Activated CD8-positive, alpha-beta memory T cell treated with anti-CD3 and anti-CD28 coated beads, Interleukin-2, amount 10 ng/mL, durations not matched to agents 7 days and 5 days (primary cell): ENCODE measurements around the gene ZDHHC17. TPM values are rescaled to one million over a fixed set of nuclear protein-coding genes. Genes with fewer than 3 reads are reported as not detected.

Source experiments
- ATAC-seq: fragments of 150-1000 bp; cut with Tn5 transposase; one replicate; pipeline ENCODE4 v1.10.0; 2021; ENCODE audit warnings: moderate library complexity
- CTCF ChIA-PET: fragments of 350-600 bp; sonication (Branson Sonifier 250); formaldehyde crosslinking; loops from one replicate; lab custom pipeline; 2021; ENCODE audit warnings: antibody characterized with exemption; lab: Charles Lee
- DNase-seq: peaks from one replicate; pipeline ENCODE4 v3.0.0-alpha.2; 2020
- H3K27ac Mint-ChIP-seq: one replicate; pipeline ENCODE4 v1.8.0; 2021; ENCODE audit warnings: mild to moderate bottlenecking, mixed read lengths
- H3K27me3 Mint-ChIP-seq: one replicate; pipeline ENCODE4 v1.8.0; 2021; ENCODE audit warnings: mixed read lengths
- H3K36me3 Mint-ChIP-seq: one replicate; pipeline ENCODE4 v1.8.0; 2021; ENCODE audit warnings: mild to moderate bottlenecking, mixed read lengths
- H3K4me1 Mint-ChIP-seq: one replicate; pipeline ENCODE4 v1.8.0; 2021; ENCODE audit warnings: mixed read lengths
- H3K4me3 Mint-ChIP-seq: one replicate; pipeline ENCODE4 v1.8.0; 2021; ENCODE audit warnings: mild to moderate bottlenecking, moderate library complexity, mixed read lengths
- H3K9me3 Mint-ChIP-seq: one replicate; pipeline ENCODE4 v1.8.0; 2022; ENCODE audit warnings: low read depth, mixed read lengths
- total RNA-seq, 2 experiments: library from RNA; stranded (reverse); gene quantifications; one replicate each; pipeline ENCODE4 v1.2.3, GENCODE V29; 2021

The ZDHHC17 gene
- total RNA-seq, 2 experiments from 2014 or later, result 19.9 to 25.9 TPM

DNA sequence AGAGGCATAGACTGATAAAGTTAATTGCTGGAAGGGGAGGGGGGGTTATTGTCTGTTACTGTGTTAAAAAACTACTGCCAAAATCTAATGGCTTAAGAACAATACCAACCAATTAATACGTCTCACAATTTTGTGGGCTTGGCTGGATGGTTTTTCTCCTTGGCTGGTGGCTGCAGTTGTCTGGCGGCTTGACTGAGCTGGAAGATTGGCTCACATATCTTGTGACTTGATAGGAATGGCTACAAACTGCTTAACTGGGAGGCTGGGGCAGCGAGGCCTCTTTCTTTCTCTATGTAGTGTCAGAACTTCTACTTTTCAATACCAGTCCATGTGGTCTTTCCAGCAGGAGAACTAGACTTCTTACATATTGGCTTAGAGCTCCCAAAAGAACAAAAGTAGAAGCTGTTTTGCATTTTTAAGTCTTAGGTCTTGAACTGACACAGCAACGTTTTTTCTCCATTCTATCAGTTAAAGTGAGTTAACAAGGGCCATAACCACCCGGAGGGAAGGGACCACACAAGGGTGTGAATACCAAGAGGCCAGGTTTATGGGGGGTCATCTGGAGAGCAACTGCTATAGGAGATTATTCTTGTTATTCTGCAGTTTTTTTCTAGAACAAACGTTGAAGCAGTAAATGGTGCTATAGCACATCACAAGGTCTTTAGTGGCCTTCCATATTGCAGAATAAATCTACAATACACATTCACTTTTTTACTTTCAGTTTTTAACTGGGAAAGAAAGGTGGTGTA lies 46.9 kb downstream of the ZDHHC17 start:
- no peak overlapping the region for H3K27ac Mint-ChIP-seq
- no peak overlapping the region for H3K4me3 Mint-ChIP-seq
- CTCF ChIA-PET, result no interaction called here
- ATAC-seq (no peak), DNase-seq (no peak)
- H3K27me3 Mint-ChIP-seq, result no peaks in the 10 kb centered on the region
- H3K36me3 Mint-ChIP-seq, result peaks cover 4% of the 10 kb centered on the region
- no peaks in the 10 kb centered on the region for H3K9me3 Mint-ChIP-seq
- H3K4me1 Mint-ChIP-seq, result no peaks in the 10 kb centered on the region

DNA sequence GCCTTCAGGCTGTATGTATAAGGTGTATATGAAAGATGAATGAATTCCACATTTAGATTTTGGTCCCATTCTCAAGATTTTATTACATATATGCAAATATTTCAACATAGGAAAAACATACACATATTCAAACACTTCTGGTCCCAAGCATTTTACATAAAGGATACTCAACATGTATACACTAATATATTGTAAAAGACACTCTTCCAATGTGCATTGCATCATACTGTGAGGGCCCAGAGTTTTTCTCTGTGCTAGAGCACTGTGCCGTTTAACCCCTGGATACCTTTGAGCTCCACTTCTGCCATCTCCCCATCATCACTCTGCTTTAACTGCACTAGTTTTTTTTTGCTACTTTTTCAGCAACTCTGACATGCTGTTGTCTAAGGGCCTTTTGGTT lies 48.1 kb downstream of the ZDHHC17 start:
- H3K4me3 Mint-ChIP-seq, result no peak overlapping the region
- H3K9me3 Mint-ChIP-seq, result no peaks in the 10 kb centered on the region
- CTCF ChIA-PET, result no interaction called here
- H3K36me3 Mint-ChIP-seq, result peaks cover 4% of the 10 kb centered on the region
- no peak overlapping the region for H3K27ac Mint-ChIP-seq
- no peaks in the 10 kb centered on the region for H3K4me1 Mint-ChIP-seq
- ATAC-seq, result no peak
- DNase-seq, result no peak
- H3K27me3 Mint-ChIP-seq, result no peaks in the 10 kb centered on the region

- CTCF ChIA-PET, result no interaction called here
- DNase-seq (no peak), ATAC-seq (no peak)
- H3K4me1 Mint-ChIP-seq, result no peaks in the 10 kb centered on the region
- H3K9me3 Mint-ChIP-seq, result no peaks in the 10 kb centered on the region
- H3K36me3 Mint-ChIP-seq, result peaks cover 2% of the 10 kb centered on the region
- no peak overlapping the region for H3K27ac Mint-ChIP-seq
- no peaks in the 10 kb centered on the region for H3K27me3 Mint-ChIP-seq
- H3K4me3 Mint-ChIP-seq, result no peak overlapping the region
Observed at GRCh38 chr12:76813265-76813664, 49.4 kb downstream of the ZDHHC17 start.

GRCh38 chr12:76813972-76814371 lies 50.1 kb downstream of the ZDHHC17 start:
- DNase-seq (no peak), ATAC-seq (no peak)
- H3K9me3 Mint-ChIP-seq, result no peaks in the 10 kb centered on the region
- peaks cover 2% of the 10 kb centered on the region for H3K36me3 Mint-ChIP-seq
- no peak overlapping the region for H3K27ac Mint-ChIP-seq
- CTCF ChIA-PET, result no interaction called here
- no peaks in the 10 kb centered on the region for H3K4me1 Mint-ChIP-seq
- H3K4me3 Mint-ChIP-seq, result no peak overlapping the region
- H3K27me3 Mint-ChIP-seq, result no peaks in the 10 kb centered on the region

GRCh38 chr12:76820888-76821482 lies 57.1 kb downstream of the ZDHHC17 start:
- H3K27ac Mint-ChIP-seq, result no peak overlapping the region
- no peak overlapping the region for H3K4me3 Mint-ChIP-seq
- H3K4me1 Mint-ChIP-seq, result no peaks in the 10 kb centered on the region
- no peak for ATAC-seq
- no peaks in the 10 kb centered on the region for H3K9me3 Mint-ChIP-seq
- H3K36me3 Mint-ChIP-seq, result peaks cover 3% of the 10 kb centered on the region
- DNase-seq, result no peak
- H3K27me3 Mint-ChIP-seq, result no peaks in the 10 kb centered on the region
- CTCF ChIA-PET, result interaction anchor here (1.0 to 1.7 kb wide), 3 partner anchors 12 to 243 kb away, joined by 3 to 4 read pairs (median 3); no protein-coding TSS in a partner anchor

DNA sequence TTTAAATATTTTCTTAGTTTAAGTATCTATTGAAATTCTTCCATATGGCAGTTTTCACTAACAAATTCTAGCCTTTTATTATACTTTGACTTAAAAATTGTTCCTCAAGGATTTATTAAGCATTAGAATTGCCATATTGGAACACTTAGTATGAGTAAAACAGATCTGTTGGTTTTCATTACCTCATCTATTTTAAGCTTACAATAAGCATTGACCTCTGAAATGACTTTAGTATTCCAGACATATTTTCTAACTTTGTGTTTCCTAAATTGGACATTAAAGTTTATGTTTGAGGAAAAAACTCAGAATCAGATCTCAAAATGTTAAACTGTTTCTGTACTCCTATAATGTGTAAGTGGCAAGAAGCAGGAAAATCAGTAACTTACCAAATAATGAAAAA lies 66.5 kb downstream of the ZDHHC17 start:
- Mint-ChIP-seq H3K4me3 (no peak overlapping the region), H3K27ac (no peak overlapping the region), H3K9me3 (peaks cover 3% of the 10 kb centered on the region), H3K4me1 (no peaks in the 10 kb centered on the region), H3K27me3 (no peaks in the 10 kb centered on the region), H3K36me3 (peaks cover 14% of the 10 kb centered on the region)
- ATAC-seq, result no peak
- no peak for DNase-seq
- CTCF ChIA-PET, result no interaction called here

GRCh38 chr12:76836633-76837032 lies 72.7 kb downstream of the ZDHHC17 start:
- Mint-ChIP-seq H3K36me3 (peaks cover 5% of the 10 kb centered on the region), H3K27ac (no peak overlapping the region), H3K4me3 (no peak overlapping the region), H3K4me1 (no peaks in the 10 kb centered on the region), H3K27me3 (no peaks in the 10 kb centered on the region), H3K9me3 (no peaks in the 10 kb centered on the region)
- DNase-seq (no peak), ATAC-seq (no peak)
- CTCF ChIA-PET, result interaction anchor here (0.8 kb wide), 1 partner anchor 12 kb away, joined by 3 read pairs; no protein-coding TSS in a partner anchor

- ATAC-seq (no peak), DNase-seq (no peak)
- CTCF ChIA-PET, result no interaction called here
- Mint-ChIP-seq H3K27me3 (no peaks in the 10 kb centered on the region), H3K27ac (no peak overlapping the region), H3K4me3 (no peak overlapping the region), H3K36me3 (peaks cover 14% of the 10 kb centered on the region), H3K4me1 (no peaks in the 10 kb centered on the region), H3K9me3 (no peaks in the 10 kb centered on the region)
Observed at GRCh38 chr12:76847260-76847659, 83.3 kb downstream of the ZDHHC17 start.

GRCh38 chr12:76848132-76848531 lies 84.2 kb downstream of the ZDHHC17 start:
- no peaks in the 10 kb centered on the region for H3K27me3 Mint-ChIP-seq
- H3K4me1 Mint-ChIP-seq, result no peaks in the 10 kb centered on the region
- DNase-seq, result no peak
- CTCF ChIA-PET, result interaction anchor here (1.3 kb wide), 1 partner anchor 11 kb away, joined by 3 read pairs; no protein-coding TSS in a partner anchor
- H3K27ac Mint-ChIP-seq, result no peak overlapping the region
- no peak for ATAC-seq
- H3K36me3 Mint-ChIP-seq, result peaks cover 14% of the 10 kb centered on the region
- no peak overlapping the region for H3K4me3 Mint-ChIP-seq
- no peaks in the 10 kb centered on the region for H3K9me3 Mint-ChIP-seq

GRCh38 chr12:76852106-76852505 lies 88.2 kb downstream of the ZDHHC17 start:
- DNase-seq (no peak), ATAC-seq (no peak)
- no peak overlapping the region for H3K4me3 Mint-ChIP-seq

GRCh38 chr12:76855271-76855670 lies 91.4 kb downstream of the ZDHHC17 start:
- DNase-seq, result no peak
- no peaks in the 10 kb centered on the region for H3K9me3 Mint-ChIP-seq
- peaks cover 2% of the 10 kb centered on the region for H3K4me1 Mint-ChIP-seq
- ATAC-seq, result no peak
- no peak overlapping the region for H3K27ac Mint-ChIP-seq
- CTCF ChIA-PET, result no interaction called here
- no peak overlapping the region for H3K4me3 Mint-ChIP-seq
- H3K27me3 Mint-ChIP-seq, result no peaks in the 10 kb centered on the region
- peaks cover 16% of the 10 kb centered on the region for H3K36me3 Mint-ChIP-seq

More at GRCh38 chr12:76852106-76852505, 88.2 kb downstream of the ZDHHC17 start:
- no peaks in the 10 kb centered on the region for H3K4me1 Mint-ChIP-seq
- H3K36me3 Mint-ChIP-seq, result peaks cover 22% of the 10 kb centered on the region
- no peak overlapping the region for H3K27ac Mint-ChIP-seq
- H3K27me3 Mint-ChIP-seq, result no peaks in the 10 kb centered on the region
- CTCF ChIA-PET, result no interaction called here
- H3K9me3 Mint-ChIP-seq, result no peaks in the 10 kb centered on the region

GRCh38 chr12:76856018-76856644 lies 92.2 kb downstream of the ZDHHC17 start:
- ATAC-seq, result no peak
- Mint-ChIP-seq H3K4me1 (peaks cover 2% of the 10 kb centered on the region), H3K36me3 (peaks cover 12% of the 10 kb centered on the region), H3K27me3 (no peaks in the 10 kb centered on the region), H3K27ac (no peak overlapping the region), H3K4me3 (no peak overlapping the region), H3K9me3 (no peaks in the 10 kb centered on the region)
- no peak for DNase-seq
- CTCF ChIA-PET, result no interaction called here

DNA sequence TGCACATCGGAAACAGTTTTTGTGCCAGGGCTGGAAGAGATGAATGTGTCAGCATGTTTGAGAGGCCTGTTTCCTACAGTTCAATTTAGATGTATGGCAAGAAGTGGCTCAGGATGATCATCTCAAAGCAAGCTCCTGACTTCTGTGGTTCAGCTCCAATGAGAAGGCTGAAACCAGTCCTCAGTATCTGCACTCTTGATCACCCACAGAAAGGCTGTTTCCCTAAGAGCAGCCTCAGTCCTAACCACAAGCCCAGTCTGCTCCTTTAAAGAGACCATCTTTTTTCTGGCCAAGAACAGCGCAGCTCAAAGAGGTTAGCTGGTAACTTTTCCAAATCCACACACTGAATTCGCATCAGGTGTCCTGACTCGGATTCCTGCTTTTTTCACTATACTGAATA lies 95.7 kb downstream of the ZDHHC17 start:
- CTCF ChIA-PET, result no interaction called here
- H3K27me3 Mint-ChIP-seq, result peaks cover 8% of the 10 kb centered on the region
- no peak for ATAC-seq
- H3K4me1 Mint-ChIP-seq, result peaks cover 2% of the 10 kb centered on the region
- no peak overlapping the region for H3K27ac Mint-ChIP-seq
- H3K4me3 Mint-ChIP-seq, result no peak overlapping the region
- no peaks in the 10 kb centered on the region for H3K9me3 Mint-ChIP-seq
- peaks cover 9% of the 10 kb centered on the region for H3K36me3 Mint-ChIP-seq
- DNase-seq, result no peak

DNA sequence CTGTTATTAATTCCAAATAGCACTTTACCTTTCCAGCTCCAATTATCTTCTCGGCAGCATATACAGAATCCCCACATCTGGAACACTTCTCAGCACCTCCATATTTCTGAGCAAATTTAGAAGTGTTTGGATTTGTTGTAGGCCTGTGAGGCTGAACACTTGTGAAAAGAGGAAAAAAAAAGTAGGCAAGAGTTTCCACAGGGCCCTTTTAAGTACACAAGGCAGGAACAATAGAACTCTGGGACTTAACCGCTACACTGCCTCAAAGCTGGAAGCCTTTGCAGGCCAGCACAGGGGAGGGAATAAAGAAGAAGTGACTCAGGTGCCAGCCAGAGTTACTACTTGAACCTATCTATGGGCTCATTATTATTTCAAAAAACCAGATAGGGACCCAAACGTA lies 96.3 kb downstream of the ZDHHC17 start:
- Mint-ChIP-seq H3K36me3 (peaks cover 5% of the 10 kb centered on the region), H3K27ac (no peak overlapping the region), H3K4me1 (peaks cover 2% of the 10 kb centered on the region), H3K27me3 (peaks cover 8% of the 10 kb centered on the region), H3K9me3 (no peaks in the 10 kb centered on the region), H3K4me3 (no peak overlapping the region)
- CTCF ChIA-PET, result no interaction called here
- ATAC-seq (no peak), DNase-seq (no peak)
